Stimulated activated CD4-positive, alpha-beta T cell treated with anti-CD3 and anti-CD28 coated beads, Interleukin-1b, Interleukin-23, amount 100 ng/mL, for 48 hours (primary cell): Measurements from ENCODE around the gene SATB1.
"Not testable (repeated sequence)": the region's sequence is repeated elsewhere in the genome, so short reads cannot be mapped to it uniquely, and the experiment has no call there.

Experiments used
- DNase-seq: peaks from one replicate; pipeline ENCODE4 v3.0.0-alpha.2; 2020

SATB1 gene

GRCh38 chr3:18349197-18349798, 75.8 kb downstream of the SATB1 start:
- DNase-seq, result no peak

DNA sequence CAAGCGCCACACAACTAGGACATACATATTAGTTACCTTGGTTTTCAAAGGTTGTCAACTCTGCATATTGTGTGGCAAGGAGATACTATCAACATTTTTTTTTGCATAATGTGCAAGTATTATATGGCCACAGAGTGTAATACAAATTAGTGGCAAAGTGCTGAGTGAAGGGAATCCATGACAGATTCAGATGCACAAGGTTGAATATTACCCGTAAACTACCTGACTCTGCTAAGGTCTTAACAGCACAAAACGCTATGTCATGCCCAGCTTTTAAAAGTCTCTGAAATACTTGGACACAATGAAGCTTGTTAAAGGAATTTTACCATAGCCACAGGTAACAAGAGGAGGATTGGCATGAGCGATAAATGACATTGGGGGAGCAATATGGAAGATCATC, 79.0 kb downstream of the SATB1 start:
- no peak for DNase-seq

DNA sequence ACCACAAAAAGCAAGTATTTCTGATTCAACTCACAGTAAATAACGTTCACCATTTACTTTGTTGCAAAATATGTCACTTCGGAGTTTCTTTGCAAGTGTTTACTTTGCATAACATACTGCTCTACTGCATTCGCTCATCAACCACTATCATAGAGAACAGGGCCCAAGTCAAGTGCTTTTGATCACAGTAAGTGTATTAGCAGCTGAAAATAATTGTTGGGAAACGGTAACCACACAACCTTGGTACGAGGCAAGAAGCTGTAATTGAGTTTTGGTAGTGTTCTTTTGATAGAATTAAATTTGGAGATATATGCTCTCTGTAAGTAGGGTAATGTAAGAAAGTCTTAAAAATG, 80.1 kb downstream of the SATB1 start:
- no peak for DNase-seq

- no peak for DNase-seq
Measured at GRCh38 chr3:18344306-18345014, 80.7 kb downstream of the SATB1 start.

GRCh38 chr3:18343809-18344208, 81.3 kb downstream of the SATB1 start:
- no peak for DNase-seq

GRCh38 chr3:18338827-18339514, 86.2 kb downstream of the SATB1 start:
- no peak for DNase-seq

DNA sequence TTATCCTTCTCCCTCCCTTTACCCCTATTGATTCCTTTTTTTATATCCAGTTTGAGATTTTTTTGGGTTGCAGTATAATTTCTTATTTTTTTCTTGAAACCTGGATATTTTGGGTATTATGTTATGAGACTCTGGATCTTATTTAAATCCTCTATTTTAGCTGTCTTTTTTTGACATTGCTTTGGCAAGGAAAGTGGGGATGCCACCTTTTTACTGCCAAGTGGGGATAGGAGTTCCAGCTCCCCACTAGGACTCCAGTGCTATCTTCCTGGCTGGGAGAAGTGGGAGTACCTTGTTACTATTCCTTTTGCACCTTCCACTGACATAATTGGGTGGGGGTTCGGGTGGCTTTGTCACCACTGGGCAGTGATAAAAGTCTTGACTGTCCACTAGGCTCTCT, 87.9 kb downstream of the SATB1 start:
- DNase-seq, result no peak

DNA sequence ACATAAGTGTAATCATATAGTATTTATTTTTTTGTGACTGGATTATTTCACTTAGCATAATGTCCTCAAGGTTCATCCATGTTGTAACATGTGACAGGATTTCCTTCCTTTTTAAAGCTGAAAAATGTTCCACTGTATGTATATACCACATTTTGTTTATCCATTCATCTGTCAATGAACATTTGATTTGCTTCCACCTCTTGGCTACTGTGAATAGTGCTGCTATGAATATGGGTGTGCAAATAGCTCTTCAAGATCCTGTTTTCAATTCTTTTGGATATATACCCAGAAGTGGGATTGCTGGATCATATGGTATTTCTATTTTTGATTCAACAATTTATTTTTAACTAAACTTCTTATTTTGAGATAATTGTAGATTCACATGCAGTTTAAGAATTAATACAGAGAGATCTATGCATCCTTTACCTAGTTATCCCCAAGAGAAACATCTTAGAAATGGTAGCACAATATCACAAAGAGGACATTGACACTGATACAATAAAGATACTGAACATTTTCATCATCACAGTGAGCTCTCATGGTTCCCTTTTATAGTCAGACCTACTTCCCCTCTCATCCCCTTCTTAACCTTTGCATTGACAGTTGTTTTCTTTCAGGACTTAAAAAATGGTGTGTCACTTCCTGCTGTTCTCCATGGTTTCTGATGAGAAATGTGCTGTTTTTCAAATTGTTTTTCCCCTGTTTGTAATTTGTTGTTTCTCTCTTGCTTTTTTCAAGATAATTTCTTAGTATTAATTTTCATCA, 90.1 kb downstream of the SATB1 start:
- no peak for DNase-seq

- DNase-seq, result not testable (repeated sequence)
Measured at GRCh38 chr3:18330772-18331441, 94.2 kb downstream of the SATB1 start.

- no peak for DNase-seq
Measured at GRCh38 chr3:18308096-18308650, 117.0 kb downstream of the SATB1 start.

DNA sequence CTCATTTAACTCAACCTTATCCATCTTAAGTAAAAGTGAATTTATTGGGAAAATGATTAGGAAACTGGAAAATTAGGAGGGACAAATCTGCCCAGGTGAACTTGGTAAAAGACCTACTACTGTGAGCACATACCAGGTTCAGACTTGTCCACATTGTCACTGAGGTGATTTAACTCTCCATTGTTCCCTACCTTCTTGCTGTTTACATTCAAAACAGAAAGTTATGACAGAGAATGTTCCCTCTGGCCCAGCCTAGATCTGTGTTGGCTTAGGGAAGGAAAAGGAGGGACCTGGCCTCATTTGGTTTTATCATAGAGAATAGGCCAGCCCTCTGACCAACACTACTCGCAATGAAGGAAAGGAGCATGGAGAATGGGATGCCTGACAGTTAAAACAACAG, 117.6 kb downstream of the SATB1 start:
- no peak for DNase-seq

DNA sequence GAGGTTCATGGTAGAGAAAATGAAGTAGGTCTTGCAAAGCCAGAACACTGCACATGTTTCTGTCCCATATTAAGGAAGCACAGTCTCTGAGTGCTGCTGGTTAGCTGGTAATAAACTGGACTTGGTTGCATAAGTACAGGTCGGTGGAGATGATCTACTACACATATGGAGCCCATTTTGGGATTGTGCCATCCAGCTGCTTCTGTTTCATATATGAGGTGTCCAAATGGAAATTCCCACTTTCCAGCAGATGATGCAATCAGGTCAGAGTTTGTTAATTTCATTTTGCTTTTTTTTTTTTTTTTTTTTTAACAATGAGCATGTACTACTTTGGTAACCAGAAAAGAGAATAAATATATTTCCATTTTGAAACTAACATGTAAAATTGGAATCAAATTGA, 122.6 kb downstream of the SATB1 start:
- no peak for DNase-seq

DNA sequence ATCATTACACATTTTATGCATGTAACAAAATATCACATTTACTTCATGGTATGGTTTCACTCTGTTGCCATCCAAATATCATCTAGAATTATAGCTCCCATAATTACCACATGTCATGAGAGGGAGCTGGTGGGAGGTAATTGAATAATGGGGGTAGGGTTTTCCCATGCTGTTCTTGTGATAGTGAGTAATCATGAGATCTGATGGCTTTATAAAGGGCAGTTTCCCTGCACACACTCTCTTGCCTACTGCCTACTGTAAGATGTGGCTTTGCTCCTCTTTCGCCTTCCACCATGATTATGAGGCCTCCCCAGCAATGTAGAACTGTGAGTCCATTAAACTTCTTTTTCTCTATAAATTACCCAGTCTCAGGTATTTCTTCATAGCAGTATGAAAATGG, 123.4 kb downstream of the SATB1 start:
- no peak for DNase-seq

DNA sequence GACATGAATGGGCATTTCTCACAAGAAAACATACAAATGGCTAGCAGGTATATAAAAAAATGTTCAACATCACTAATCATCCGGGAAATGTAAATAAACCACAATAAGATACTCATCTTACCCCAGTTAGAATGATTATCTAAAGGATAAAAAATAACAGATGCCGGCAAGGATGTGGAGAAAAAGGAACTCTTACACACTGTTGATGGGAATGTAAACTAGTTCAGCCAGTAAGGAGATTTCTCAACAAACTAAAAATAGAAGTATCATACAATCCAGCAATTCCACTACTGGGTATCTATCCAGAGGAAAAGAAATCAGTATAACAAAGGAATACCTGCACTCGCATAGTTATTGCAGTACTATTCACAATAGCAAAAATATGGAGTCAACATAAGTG, 124.2 kb downstream of the SATB1 start:
- DNase-seq, result no peak

- DNase-seq, result no peak
Measured at GRCh38 chr3:18297126-18297525, 128.0 kb downstream of the SATB1 start.
